Astrocyte (in vitro differentiated cells and primary cell): ENCODE data around the gene NCAPH2. TPM values are rescaled to one million over a fixed set of nuclear protein-coding genes. Genes with fewer than 3 reads are reported as not detected.

Source experiments
- DNase-seq: peaks from one replicate; pipeline ENCODE4 v3.0.0-alpha.2; 2010; ENCODE audit warnings: low read depth
- FAIRE-seq: peaks from 2 replicates; lab custom pipeline; 2011; peaks lifted over from hg19 to GRCh38; lab: Jason Lieb, UNC
- H2AFZ ChIP-seq: 2 replicates; pipeline ENCODE4 v1.6.0; 2012; ENCODE audit warnings: low read depth, low read length, inconsistent platforms
- H3K27ac ChIP-seq: 2 replicates; pipeline ENCODE4 v1.5.1; 2011; ENCODE audit warnings: low read depth, low read length, inconsistent platforms
- H3K27me3 ChIP-seq: 2 replicates; pipeline ENCODE4 v1.6.0; 2011; ENCODE audit warnings: low read length, inconsistent platforms; ENCODE audit not compliant: insufficient read depth
- H3K36me3 ChIP-seq: 2 replicates; pipeline ENCODE4 v1.5.1; 2011; ENCODE audit warnings: low read length, inconsistent platforms; ENCODE audit not compliant: insufficient read depth
- H3K4me1 ChIP-seq: 2 replicates; pipeline ENCODE4 v1.5.1; 2011; ENCODE audit warnings: low read length, inconsistent platforms; ENCODE audit not compliant: insufficient read depth
- H3K4me2 ChIP-seq: 2 replicates; pipeline ENCODE4 v1.6.0; 2012; ENCODE audit warnings: low read length, inconsistent platforms
- H3K4me3 ChIP-seq: 2 replicates; pipeline ENCODE4 v1.5.1; 2011; ENCODE audit warnings: low read depth, mild to moderate bottlenecking, low read length, inconsistent platforms; ENCODE audit not compliant: insufficient read depth
- H3K79me2 ChIP-seq: 2 replicates; pipeline ENCODE4 v1.6.0; 2012; ENCODE audit warnings: mild to moderate bottlenecking, low read length, inconsistent platforms; ENCODE audit not compliant: insufficient read depth
- H3K9ac ChIP-seq: 2 replicates; pipeline ENCODE4 v1.6.0; 2012; ENCODE audit warnings: mild to moderate bottlenecking, low read length, inconsistent platforms
- H3K9me3 ChIP-seq: 2 replicates; pipeline ENCODE4 v1.5.1; 2012; ENCODE audit warnings: low read depth, mild to moderate bottlenecking, low read length, inconsistent platforms; ENCODE audit not compliant: insufficient read depth
- H4K20me1 ChIP-seq: 2 replicates; pipeline ENCODE4 v1.6.0; 2012; ENCODE audit warnings: low read length, inconsistent platforms; ENCODE audit not compliant: insufficient read depth
- H3K27ac Mint-ChIP-seq: one replicate; pipeline ENCODE4 v1.8.0; 2021; ENCODE audit warnings: mild to moderate bottlenecking, mixed read lengths; ENCODE audit not compliant: unreplicated experiment
- H3K27me3 Mint-ChIP-seq: one replicate; pipeline ENCODE4 v1.8.0; 2021; ENCODE audit warnings: low read depth, mixed read lengths; ENCODE audit not compliant: unreplicated experiment
- H3K36me3 Mint-ChIP-seq: one replicate; pipeline ENCODE4 v1.8.0; 2021; ENCODE audit warnings: low read depth, mixed read lengths; ENCODE audit not compliant: unreplicated experiment
- H3K4me1 Mint-ChIP-seq: one replicate; pipeline ENCODE4 v1.8.0; 2021; ENCODE audit warnings: low read depth, mixed read lengths; ENCODE audit not compliant: unreplicated experiment
- H3K4me3 Mint-ChIP-seq: one replicate; pipeline ENCODE4 v1.8.0; 2021; ENCODE audit warnings: mild to moderate bottlenecking, moderate library complexity, mixed read lengths; ENCODE audit not compliant: unreplicated experiment
- H3K9me3 Mint-ChIP-seq: one replicate; pipeline ENCODE4 v1.8.0; 2021; ENCODE audit warnings: mild to moderate bottlenecking, mixed read lengths; ENCODE audit not compliant: unreplicated experiment
- EZH2 ChIP-seq: IDR thresholded peaks from 2 replicates; pipeline ENCODE4 v1.6.1; 2012; ENCODE audit warnings: mild to moderate bottlenecking, low read length, inconsistent platforms; ENCODE audit not compliant: insufficient read depth
- total RNA-seq: library from RNA; stranded (reverse); gene quantifications from 2 replicates; pipeline ENCODE4 v1.2.1, GENCODE V29; 2021
- TF ChIP-seq, protein P1 (sequence below): IDR thresholded peaks from 2 replicates; pipeline ENCODE4 v1.5.1; 2011; ENCODE audit warnings: low read depth, mild to moderate bottlenecking, inconsistent platforms, low read length, moderate library complexity; ENCODE audit not compliant: insufficient read depth

Gene NCAPH2
- total RNA-seq, 1 donor from 2014 or later, result 25.6 TPM

DNA sequence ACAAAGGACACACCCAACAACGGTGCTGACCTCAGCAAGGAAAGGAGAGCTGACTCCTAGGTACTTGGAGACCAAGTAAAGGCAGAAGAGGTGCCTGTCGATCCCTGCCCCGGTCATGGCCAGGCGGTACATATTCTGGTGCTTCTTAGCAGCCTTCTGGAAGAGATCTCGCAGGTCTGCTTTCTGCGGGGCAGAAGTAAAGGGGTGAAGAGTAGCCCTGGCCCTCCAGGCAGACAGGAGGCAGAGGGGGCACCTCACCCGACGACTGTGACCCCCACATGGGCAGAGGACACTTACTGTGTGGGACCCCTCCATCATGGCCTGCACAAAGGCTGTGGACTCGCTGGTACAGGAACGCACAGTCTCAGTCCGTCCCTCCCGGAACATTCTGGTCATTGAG, 62.8 kb downstream of the NCAPH2 start:
- Mint-ChIP-seq H3K27me3 (peaks cover 2% of the 10 kb centered on the region), H3K4me1 (no peaks in the 10 kb centered on the region), H3K36me3 (peaks cover 37% of the 10 kb centered on the region), H3K4me3 (no peak overlapping the region), H3K9me3 (peaks cover 1% of the 10 kb centered on the region), H3K27ac (no peak overlapping the region)
- Histone ChIP-seq H3K4me1 (no peaks in the 10 kb centered on the region), H4K20me1 (no peaks in the 10 kb centered on the region), H3K79me2 (no peaks in the 10 kb centered on the region), H3K4me2 (no peak overlapping the region), H3K27ac (no peak overlapping the region), H3K9ac (no peak overlapping the region), H3K36me3 (no peaks in the 10 kb centered on the region), H2AFZ (no peak overlapping the region), H3K4me3 (no peak overlapping the region), H3K9me3 (no peaks in the 10 kb centered on the region), H3K27me3 (peaks cover 2% of the 10 kb centered on the region)
- DNase-seq, result no peak
- no peak for FAIRE-seq
- TF ChIP-seq EZH2, result no peak
- TF ChIP-seq, protein P1, sequence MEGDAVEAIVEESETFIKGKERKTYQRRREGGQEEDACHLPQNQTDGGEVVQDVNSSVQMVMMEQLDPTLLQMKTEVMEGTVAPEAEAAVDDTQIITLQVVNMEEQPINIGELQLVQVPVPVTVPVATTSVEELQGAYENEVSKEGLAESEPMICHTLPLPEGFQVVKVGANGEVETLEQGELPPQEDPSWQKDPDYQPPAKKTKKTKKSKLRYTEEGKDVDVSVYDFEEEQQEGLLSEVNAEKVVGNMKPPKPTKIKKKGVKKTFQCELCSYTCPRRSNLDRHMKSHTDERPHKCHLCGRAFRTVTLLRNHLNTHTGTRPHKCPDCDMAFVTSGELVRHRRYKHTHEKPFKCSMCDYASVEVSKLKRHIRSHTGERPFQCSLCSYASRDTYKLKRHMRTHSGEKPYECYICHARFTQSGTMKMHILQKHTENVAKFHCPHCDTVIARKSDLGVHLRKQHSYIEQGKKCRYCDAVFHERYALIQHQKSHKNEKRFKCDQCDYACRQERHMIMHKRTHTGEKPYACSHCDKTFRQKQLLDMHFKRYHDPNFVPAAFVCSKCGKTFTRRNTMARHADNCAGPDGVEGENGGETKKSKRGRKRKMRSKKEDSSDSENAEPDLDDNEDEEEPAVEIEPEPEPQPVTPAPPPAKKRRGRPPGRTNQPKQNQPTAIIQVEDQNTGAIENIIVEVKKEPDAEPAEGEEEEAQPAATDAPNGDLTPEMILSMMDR, result no peak

DNA sequence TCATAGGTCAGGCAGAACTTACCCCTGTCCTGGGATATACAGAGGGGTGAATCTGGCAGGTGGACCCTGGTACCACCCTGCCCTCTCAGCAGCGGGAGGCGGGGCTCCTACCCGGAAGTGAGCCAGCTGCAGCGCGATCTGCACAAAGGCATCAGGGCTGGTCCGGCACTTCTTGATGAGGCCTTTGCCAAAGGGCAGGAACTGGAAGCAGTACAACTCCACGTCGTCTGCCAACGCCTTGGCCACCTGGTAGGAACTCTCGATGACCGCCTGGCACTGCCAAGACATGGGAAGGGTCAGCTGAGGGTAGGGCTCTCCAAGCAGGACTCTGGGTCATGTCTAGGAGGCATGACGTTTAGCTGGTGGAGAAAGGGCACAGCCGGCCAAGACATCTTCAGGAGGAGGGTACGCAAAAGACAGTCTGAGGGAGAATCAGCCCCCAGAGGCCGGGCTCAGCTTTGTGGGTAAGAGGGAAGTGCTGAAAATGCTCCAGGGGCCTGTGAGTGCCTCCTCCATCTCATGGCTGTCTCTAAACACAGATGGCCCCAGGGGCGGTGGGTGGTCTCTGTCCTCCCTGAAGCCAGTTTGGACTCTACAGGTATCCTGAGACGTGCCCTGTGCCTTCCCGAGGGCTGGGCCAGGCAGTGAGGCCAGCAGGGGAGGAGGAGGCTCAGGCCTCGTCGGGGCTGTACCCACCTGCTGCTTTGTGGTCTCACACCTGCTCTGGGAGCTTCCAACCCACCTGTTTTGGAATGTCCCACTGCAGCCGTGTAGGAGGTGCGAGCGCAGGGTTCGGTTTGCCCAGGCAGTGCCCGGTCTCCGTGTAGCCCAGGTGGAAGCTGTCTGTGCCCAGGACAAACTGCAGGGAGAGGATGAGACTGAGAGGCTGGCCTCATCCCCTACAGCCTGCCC, 63.5 kb downstream of the NCAPH2 start:
- FAIRE-seq, result no peak
- no peaks in the 10 kb centered on the region for H3K4me1 ChIP-seq
- DNase-seq, result no peak
- no peaks in the 10 kb centered on the region for H4K20me1 ChIP-seq
- Mint-ChIP-seq H3K4me1 (no peaks in the 10 kb centered on the region), H3K4me3 (no peak overlapping the region), H3K36me3 (peaks cover 32% of the 10 kb centered on the region), H3K27me3 (no peaks in the 10 kb centered on the region), H3K9me3 (peaks cover under 1% of the 10 kb centered on the region), H3K27ac (no peak overlapping the region)
- H2AFZ ChIP-seq, result no peak overlapping the region
- peaks cover under 1% of the 10 kb centered on the region for H3K27me3 ChIP-seq
- H3K79me2 ChIP-seq, result no peaks in the 10 kb centered on the region
- no peak overlapping the region for H3K27ac ChIP-seq
- no peaks in the 10 kb centered on the region for H3K36me3 ChIP-seq
- TF ChIP-seq, protein P1, result no peak
- TF ChIP-seq EZH2, result no peak
- no peak overlapping the region for H3K4me2 ChIP-seq
- no peak overlapping the region for H3K4me3 ChIP-seq
- no peak overlapping the region for H3K9ac ChIP-seq
- H3K9me3 ChIP-seq, result no peaks in the 10 kb centered on the region

DNA sequence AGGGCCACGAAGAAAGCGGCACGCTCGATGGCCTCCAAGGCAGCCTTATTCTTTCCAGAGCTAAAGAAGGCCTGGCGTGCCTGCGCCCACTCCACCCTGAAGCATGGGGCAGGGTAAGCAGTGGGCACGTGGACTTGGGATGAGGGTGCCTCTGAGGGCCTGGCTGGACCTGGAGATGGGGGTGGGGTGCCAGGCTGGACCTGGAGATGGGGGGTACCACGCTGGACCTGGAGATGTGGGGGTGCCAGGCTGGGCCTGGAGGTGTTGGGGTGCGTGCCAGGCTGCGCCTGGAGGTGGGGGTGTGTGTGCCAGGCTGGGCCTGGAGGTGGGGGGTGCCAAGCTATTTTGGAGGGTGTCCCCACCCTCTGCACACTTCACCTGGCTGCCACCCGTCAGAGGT, 64.9 kb downstream of the NCAPH2 start:
- no peak for FAIRE-seq
- H3K79me2 ChIP-seq, result no peaks in the 10 kb centered on the region

More for the DNA sequence above, 64.9 kb downstream of the NCAPH2 start:
- no peak overlapping the region for H3K4me3 ChIP-seq
- H3K27me3 ChIP-seq, result peaks cover 6% of the 10 kb centered on the region
- no peaks in the 10 kb centered on the region for H3K27me3 Mint-ChIP-seq
- H3K4me2 ChIP-seq, result no peak overlapping the region
- H3K27ac Mint-ChIP-seq, result no peak overlapping the region
- peaks cover 27% of the 10 kb centered on the region for H3K36me3 Mint-ChIP-seq
- DNase-seq, result no peak
- H3K36me3 ChIP-seq, result no peaks in the 10 kb centered on the region
- H3K9me3 ChIP-seq, result no peaks in the 10 kb centered on the region
- H3K4me3 Mint-ChIP-seq, result no peak overlapping the region
- peaks cover 3% of the 10 kb centered on the region for H3K4me1 ChIP-seq
- H4K20me1 ChIP-seq, result no peaks in the 10 kb centered on the region
- TF ChIP-seq, protein P1, result no peak
- TF ChIP-seq EZH2, result no peak
- no peak overlapping the region for H2AFZ ChIP-seq
- no peaks in the 10 kb centered on the region for H3K4me1 Mint-ChIP-seq
- no peaks in the 10 kb centered on the region for H3K9me3 Mint-ChIP-seq
- H3K9ac ChIP-seq, result no peak overlapping the region
- H3K27ac ChIP-seq, result no peak overlapping the region
